ENCODE results near the gene ELOVL1.

- TF ChIP-seq CTCF (IDR thresholded peaks at IDR 0.05) = no peak
- TF ChIP-seq POLR2A (IDR thresholded peaks at IDR 0.05) = no peak
Observed at GRCh38 chr1:43325381-43325780, 42.4 kb downstream of the ELOVL1 start.

All from esophagus squamous epithelium (tissue), 4 donors.